ENCODE results near the gene GPSM1.

The GPSM1 gene

DNA sequence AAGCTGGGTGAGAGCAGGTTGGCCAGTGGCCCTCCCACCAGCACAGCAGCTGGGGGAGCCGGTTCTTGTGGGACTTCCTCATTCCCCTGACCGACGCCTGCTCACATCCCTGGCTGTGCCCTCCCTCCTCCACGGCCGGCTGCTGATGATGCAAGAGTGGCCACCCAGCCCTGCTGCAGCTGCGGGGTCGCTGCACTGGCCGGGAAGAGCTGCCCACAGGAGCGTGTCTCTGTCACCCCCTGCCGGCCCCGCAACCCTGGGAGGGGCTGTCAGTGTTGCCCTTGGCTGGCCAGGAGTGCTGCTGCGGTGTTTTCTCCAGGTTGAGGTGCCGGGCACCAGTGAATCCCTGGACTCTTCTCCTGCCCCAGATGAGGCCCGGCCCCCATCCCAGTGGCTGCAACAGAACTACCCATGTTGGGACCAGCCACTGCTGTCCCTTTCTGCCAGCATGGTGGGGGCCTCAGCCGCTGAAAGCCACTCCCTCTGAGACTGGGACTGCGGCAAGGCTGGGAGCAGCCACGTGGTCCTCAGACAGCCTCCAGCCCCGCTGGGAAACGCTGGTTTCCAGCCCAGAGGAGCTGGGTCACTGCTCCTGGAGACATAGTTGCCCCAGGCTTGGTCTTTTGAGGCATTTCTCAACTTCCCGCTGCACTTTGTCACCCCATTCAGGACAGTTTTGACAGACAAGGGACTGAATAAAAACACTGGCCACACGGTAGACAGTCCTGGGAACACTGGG, 45.4 kb downstream of the GPSM1 start:
- in situ Hi-C loops (cut with HindIII; ENCODE audit: low sequenced_read_pairs), result no loop called here

DNA sequence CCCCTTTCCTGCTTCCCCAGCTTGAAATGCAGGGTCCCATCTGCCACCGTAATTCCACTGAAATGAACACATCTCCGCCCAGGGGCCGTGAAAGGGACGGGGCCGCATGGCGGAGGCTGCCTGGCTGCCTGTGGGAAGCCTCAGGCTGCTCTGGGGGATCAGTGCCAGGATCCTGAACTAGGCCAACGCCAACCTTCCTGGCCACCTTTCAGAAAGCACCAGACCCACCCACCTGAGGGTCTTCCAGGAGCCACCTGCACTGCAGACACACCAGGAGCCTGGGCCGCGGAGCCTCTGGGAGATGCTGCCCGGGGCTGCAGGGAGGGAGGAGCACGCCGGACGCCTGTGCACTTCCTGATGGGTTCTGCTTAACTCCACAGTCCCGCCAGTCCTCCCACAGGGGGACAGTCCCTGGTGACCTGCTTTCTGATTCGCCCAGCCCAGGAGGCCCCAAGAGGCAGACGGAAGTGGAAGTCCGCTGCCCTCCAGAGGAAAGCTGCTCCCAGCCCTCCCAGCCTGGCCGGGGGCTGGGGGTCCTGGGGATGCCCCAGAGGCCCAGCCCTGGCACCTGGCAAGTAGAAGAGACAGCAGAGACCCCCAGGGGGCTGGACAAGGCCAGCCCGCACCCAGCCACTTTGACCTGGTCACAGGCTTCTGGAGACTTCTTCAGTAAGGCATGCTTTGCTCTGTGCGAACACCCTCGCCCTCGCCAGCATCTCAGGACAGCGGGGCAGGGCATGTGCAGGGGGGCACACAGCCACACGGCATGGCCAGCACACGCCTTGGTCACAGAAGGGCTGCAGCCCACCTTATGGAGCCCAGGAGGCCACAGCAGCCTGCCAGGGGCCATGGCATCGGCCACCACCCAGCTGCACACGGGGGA, 46.2 kb downstream of the GPSM1 start, which contains the start of gene CARD9:
CARD9 (minus strand) TSS at position 370 of the 883 bp plus-strand sequence. CDS start 1,591 bp downstream, outside the sequence.
- in situ Hi-C loops (cut with HindIII; ENCODE audit: low sequenced_read_pairs), result no loop called here

DNA sequence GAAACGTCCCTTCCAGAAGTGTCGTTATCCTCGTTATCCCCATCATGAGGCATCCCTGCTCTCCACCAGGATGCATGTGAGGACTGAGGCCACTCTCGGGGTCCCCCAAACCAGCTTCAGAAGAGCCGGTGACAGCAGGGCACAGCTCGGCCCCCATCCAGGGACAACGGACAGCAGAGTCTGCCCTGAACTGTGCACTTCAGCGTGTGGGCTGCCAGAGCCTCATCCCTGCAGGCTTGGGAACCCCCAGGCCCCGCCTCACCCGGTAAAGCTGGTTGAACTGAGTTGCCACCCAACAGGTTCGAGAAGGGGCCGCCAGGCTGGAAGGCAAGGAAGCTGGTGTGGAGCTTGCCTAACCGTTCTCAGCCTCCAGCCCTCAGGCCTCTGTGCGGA, 46.8 kb downstream of the GPSM1 start:
- in situ Hi-C loops (cut with HindIII; ENCODE audit: low sequenced_read_pairs), result no loop called here

DNA sequence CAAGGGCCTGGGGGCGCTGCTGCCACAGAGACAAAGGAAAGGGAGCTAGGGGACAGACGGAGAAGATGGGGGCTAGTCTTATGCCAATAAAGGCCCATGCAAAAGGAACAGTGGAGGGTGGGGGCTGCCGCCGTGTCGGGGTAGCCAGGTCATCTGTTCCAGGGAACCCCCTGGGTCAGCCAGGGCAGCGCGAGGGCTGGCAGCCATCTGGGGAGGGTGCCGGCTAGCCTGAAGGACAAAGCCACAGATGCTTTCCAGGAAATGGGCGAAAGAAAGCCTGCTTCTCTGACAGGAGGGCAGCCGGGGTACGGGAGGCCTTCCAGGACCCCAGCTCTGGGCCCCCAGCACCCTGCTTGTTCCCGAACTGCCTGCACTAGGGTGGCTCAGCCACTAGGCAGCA, 47.8 kb downstream of the GPSM1 start:
- in situ Hi-C loops (cut with HindIII; ENCODE audit: low sequenced_read_pairs), result no loop called here

DNA sequence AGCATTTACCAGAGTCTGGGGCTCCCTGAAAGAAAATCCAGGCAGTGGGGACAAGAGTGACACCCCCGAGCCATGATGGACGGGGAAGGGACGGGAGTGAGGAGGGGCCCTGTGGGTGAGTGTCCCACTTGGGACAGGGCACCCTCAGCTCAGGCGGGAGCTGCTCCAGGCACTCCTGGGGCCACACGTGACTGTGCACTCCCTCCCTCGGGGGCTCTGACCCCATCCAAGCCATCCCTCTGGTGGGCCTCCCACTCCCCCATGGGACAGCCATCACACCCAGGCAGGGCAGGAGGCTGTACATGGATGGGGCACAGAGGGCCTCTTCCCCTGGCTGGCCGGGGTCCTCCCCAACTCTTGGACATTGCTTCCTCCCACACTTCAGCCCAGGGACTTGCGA, 49.1 kb downstream of the GPSM1 start:
- in situ Hi-C loops (cut with HindIII; ENCODE audit: low sequenced_read_pairs), result no loop called here

DNA sequence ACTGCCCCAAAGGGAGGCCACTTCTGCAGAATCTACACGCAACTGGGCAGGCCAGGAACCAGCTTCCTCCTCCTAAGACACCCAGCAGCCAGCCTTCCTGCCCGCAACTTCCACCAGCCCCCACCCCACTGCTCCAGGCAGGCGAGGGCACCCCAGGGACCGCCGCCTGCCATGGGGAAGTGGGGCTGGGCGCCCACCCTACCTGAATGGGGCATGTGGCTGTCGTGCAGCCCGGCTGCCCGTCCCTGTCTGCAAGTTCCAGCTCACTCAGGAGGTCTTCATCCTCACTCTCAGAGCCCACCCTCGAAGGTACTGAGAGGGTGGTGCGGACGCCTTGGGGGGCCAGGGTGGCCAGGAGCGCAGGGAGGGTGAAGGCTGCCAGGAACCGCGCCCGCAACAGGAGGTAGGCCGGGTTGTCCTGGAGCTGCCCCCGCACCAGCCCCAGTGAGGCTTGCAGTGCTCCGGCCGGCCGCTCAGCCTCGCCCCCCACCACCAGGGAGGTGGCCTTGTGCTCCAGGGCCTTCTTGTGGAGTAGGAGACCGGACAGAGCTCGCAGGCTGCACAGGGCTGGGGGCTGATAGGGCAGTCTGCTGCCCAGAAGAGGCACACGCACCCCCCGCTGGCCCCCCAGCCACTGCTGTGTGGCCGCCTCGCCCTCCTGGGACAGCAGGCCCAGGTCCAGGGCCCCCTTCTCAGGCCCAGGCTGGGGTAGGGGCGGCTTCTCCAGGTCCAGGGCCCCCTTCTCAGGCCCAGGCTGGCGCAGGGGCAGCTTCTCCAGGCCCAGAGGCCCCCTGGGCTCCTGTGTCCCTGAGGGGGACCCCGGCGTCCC, 50.2 kb downstream of the GPSM1 start:
- in situ Hi-C loops (cut with HindIII; ENCODE audit: low sequenced_read_pairs), result no loop called here

DNA sequence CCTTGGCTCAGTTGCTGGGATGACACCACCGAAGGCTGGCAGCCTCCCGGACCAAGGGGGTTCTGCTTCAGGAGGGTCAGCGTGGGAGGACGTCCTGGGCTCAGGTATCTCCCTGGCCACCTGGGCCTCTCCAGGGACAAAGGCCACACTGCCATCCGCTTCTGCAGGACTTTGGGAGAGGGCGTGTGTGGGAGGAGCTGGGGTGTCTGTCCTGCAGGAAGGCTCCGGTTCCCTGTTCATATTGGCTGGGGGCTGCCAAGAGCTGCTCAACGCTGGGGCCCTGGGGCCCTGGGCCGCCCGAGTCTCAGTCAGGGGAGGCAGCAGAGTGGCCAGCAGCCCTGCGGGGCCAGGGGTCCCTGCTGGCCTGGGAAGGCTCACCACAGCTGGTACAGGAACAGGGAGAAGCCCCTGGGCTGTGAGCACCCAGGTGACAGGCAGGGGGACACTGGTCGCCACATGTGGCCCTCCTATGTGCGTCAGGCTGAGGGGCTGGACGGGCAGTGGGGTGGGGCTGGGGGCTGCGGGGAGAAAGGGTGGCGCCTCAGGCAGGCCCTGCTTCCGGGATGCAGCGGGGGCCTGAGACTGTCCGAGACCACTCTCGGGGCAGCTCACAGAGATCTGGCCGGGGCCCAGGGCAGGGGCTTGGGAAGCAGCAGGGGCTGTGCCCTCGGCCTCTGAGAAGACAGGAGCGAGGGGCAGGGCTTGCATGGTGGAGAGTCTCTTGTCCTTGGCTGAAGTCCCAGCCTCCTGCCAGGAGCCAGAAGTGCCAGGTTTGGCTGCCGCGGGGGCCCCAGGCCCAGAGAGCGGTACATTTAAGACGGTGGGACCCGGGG, 51.0 kb downstream of the GPSM1 start:
- in situ Hi-C loops (cut with HindIII; ENCODE audit: low sequenced_read_pairs), result no loop called here

DNA sequence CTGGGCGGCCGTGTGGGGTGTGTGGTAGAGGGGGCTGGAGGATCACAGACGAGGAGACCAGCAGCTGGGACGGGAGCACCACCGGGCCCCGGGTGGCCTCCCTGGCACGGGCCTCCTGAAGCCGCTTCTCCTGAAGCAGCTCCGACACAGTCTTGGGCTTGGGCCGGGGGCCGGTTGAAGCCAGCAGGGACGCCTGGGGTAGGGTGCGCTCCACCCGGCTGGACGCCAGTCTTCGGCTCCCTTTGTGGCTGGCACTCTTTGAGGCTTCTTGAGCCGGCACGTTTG, 51.6 kb downstream of the GPSM1 start:
- in situ Hi-C loops (cut with HindIII; ENCODE audit: low sequenced_read_pairs), result no loop called here

DNA sequence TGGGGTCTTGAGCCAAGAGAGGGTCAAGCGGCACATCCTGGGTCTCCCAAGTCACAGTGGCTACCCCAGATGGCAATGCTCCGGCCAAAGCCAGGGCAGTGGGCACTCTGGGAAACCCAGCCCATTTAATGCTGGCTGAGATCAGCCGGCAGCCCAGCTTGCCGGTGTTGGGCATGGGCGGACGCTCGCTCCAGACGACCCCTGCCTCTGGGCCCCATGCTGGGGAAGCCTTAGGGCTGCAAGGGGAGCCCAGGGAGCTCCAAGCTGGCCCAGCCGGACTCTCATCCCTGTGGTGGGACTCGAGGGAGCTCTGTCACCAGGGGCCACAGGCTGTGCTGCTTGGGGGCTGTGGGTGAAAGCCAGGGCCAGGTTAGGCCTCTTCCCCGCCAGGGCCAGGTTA, 52.1 kb downstream of the GPSM1 start:
- in situ Hi-C loops (cut with HindIII; ENCODE audit: low sequenced_read_pairs), result no loop called here

DNA sequence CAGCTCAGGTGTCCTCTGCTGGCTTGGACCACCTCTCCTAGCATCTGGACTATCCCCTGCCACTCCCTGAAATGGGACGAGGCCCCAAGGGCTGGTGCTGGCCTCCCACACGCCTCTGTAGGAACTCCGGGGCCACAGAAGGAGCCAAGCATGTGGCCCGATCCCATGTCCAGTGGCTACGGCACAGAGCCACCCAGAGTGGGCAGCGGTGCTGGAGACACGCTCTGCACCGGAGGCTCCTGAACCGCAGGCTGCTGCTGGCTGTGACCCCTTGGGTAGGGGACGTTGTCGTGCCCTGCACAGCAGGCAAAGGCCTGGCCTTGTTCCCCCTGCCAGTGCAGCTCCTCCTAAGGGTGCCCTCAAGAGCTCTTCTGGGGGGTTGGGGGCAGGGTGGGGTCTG, 52.6 kb downstream of the GPSM1 start:
- in situ Hi-C loops (cut with HindIII; ENCODE audit: low sequenced_read_pairs), result no loop called here

DNA sequence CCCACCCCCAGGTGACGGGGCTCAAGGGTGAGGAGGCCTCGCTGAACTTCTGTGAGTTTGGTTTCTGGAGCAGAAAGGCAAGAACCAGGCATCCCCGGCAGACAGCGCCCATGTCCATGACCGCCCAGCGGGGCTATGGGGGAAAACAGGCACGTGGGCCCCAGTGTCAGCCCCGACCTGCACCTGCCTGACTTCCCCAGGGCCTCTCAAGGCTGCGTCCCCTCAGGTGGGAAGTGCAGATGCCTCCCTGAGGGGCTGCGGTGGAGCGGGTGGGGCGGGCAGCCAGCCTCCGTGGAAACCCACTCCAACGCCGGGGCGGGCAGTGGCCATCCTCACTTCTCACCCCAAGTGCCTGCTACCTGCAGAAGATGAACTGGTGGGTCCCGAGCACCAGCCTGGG, 53.0 kb downstream of the GPSM1 start:
- in situ Hi-C loops (cut with HindIII; ENCODE audit: low sequenced_read_pairs), result no loop called here

DNA sequence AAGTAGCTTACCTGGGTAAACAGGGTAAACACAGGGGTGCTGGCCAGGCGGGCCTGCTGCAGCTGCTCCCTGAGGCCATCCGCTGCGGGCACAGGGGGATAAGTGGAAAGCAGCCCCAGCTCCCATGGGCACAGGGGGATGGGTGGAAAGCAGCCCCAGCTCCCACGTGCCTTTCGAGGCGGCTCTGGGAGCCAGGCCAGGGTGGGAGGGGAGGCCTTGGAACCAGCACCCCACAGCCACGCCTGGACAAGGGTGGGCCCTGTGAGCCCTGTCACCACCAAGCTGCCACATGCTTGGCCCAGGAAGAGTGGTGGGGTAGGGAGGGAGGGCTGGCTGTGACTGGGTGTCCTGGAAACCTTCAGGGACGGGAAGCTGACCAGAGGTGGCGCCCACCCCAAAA, 54.0 kb downstream of the GPSM1 start:
- in situ Hi-C loops (cut with HindIII; ENCODE audit: low sequenced_read_pairs), result no loop called here

DNA sequence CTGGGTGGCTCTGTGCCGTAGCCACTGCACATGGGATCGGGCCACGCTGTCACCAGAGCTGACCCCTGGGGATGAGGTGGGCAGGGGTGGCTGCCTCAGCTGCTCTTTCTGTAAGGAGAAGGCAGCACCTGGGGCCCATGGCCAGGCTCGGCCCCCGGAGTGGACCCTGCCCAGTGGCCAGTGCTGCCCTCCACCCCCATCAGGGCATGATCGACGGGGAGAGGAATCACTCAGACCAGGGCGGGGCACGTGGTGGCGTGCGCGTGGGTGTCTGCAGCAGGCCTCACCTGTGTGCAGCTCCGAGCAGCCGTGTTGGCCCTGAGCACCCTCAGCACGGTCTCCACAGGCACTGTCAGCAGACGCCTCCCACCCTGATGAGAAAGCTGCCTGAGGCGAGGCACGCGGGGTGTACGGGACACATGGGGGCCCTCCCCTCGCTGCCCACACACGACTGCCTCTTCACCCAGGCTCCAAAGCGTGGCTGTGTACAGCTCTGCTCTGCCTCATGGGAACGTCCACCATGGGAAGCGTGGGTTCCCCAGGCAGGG, 54.7 kb downstream of the GPSM1 start:
- in situ Hi-C loops (cut with HindIII; ENCODE audit: low sequenced_read_pairs), result no loop called here

- in situ Hi-C loops (cut with HindIII; ENCODE audit: low sequenced_read_pairs), result no loop called here
Observed at GRCh38 chr9:136383436-136383835, 56.1 kb downstream of the GPSM1 start.

DNA sequence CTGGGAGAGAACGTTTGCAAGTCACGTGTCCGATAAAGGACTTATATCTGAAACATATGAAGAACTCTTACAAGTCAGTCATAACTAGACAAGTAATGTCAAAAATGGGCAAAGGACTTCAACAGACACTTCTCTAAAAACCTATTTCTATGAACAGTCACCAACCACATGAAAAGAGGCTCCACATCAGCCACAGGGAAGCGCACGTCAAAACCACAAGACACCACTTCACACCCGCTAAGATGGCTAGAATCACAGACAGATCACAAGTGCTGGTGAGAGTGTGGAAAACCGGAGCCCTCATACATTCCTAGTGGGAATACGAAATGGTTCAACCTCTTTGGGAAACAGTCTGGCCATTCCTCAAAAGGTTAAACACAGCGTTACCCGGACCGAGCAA, 57.7 kb downstream of the GPSM1 start:
- in situ Hi-C loops (cut with HindIII; ENCODE audit: low sequenced_read_pairs), result no loop called here

GRCh38 chr9:136386018-136386417, 58.7 kb downstream of the GPSM1 start:
- in situ Hi-C loops (cut with HindIII; ENCODE audit: low sequenced_read_pairs), result no loop called here

- in situ Hi-C loops (cut with HindIII; ENCODE audit: low sequenced_read_pairs), result no loop called here
Observed at GRCh38 chr9:136387217-136387616, 59.9 kb downstream of the GPSM1 start.

DNA sequence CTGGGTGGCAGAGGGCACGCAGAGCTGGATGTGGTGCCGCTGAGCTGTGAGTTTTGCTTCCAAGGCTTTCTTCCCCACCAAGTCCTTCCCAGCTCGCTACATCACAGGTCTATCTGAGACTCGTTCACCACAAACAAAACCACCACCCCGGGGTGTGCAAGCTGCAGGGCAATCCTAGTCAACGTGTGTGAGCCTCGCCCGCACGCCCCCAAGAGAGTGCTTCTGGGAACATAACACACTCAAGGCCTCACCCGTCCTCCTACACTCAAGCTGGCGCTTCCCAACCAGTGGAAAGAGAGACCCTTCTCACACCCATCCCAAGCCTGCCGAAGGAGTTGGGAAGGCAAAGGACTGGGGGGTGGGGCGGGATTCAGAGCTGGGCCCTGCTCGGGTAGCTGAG, 62.1 kb downstream of the GPSM1 start:
- in situ Hi-C loops (cut with HindIII; ENCODE audit: low sequenced_read_pairs), result no loop called here

GRCh38 chr9:136391737-136392537, 64.6 kb downstream of the GPSM1 start:
- in situ Hi-C loops (cut with HindIII; ENCODE audit: low sequenced_read_pairs), result no loop called here

All from DLD1 (cell line).